Psoas muscle (tissue), 8 donors: ENCODE results near the gene PEX10. TPM values are rescaled to one million over a fixed set of nuclear protein-coding genes. Genes with fewer than 3 reads are reported as not detected.

Experiments used
- ATAC-seq, 4 donors: fragments of 200-7000 bp; cut with Tn5 transposase; one replicate each; pipeline ENCODE4 v1.9.1; 2020; ENCODE audit warnings: moderate library complexity in 3 of 4, mild to moderate bottlenecking in 2 of 4
- DNase-seq, 2 donors: peaks; one replicate each; pipeline ENCODE4 v3.0.0-alpha.2; 2020
- H3K27ac ChIP-seq: fragments of 200-600 bp; one replicate; pipeline ENCODE4 v1.8.0; 2022
- H3K27me3 ChIP-seq, 3 donors: fragments of 200-600 bp in 1 of 3; one replicate each; pipeline versions ENCODE4 v1.6.1 to v1.8.0; 2013 to 2022; ENCODE audit warnings: low read length in 2 of 3, mild to moderate bottlenecking in 2 of 3, moderate library complexity in 1 of 3; ENCODE audit not compliant: insufficient read depth in 3 of 3
- H3K36me3 ChIP-seq, 2 donors: fragments of 200-600 bp in 1 of 2; one replicate each; pipeline versions ENCODE4 v1.6.1 to v1.8.0; 2013 to 2022; ENCODE audit warnings: low read depth in 1 of 2, mild to moderate bottlenecking in 1 of 2, moderate library complexity in 1 of 2; ENCODE audit not compliant: insufficient read depth in 1 of 2
- H3K4me1 ChIP-seq: fragments of 200-600 bp; one replicate; pipeline ENCODE4 v1.8.0; 2022
- H3K4me3 ChIP-seq: fragments of 200-600 bp; one replicate; pipeline ENCODE4 v1.8.0; 2022; ENCODE audit warnings: mild to moderate bottlenecking
- H3K9me3 ChIP-seq: fragments of 200-600 bp; one replicate; pipeline ENCODE4 v1.8.0; 2022
- whole genome bisulfite sequencing, 3 donors: extraction: QIAGEN DNeasy Blood & Tissue Kit; methylation state at CpG; one replicate each; pipeline versions ENCODE4 v1.1.6 to v1.1.7; 2013; 5-methylcytosine and 5-hydroxymethylcytosine counted together
- intact Hi-C, 2 donors: fragments of 100-400 bp; cut with DNase I; formaldehyde crosslinking; loops; one replicate each; pipeline versions ENCODE4 v1.11.0 to v1.14.2; 2022
- polyA plus RNA-seq, 3 donors: library from polyadenylated mRNA; stranded (reverse); fragments of 200-250 nt; gene quantifications; one replicate each; pipeline ENCODE4 v1.2.3, GENCODE V29; 2013
- total RNA-seq, 4 donors: library from RNA; stranded (reverse); fragmentation: NEBNext Ultra II Directional in 2 of 4; extraction: Animal tissue kit (Norgen Biotek cat#: 25700) in 2 of 4; gene quantifications; one replicate each; pipeline versions ENCODE4 v1.2.1 to v1.2.4, GENCODE V29; 2021 to 2023
- TF ChIP-seq, protein P1 (sequence below): fragments of 200-600 bp; IDR thresholded peaks from one replicate; pipeline ENCODE4 v1.8.0; 2022; ENCODE audit warnings: antibody characterized with exemption
- donor health status: healthy with polysubstance abuse.
- donor health status: DM: no; HTN: no; CAD: no; lungs with moderate emphysema.
- donor health status: Bipolar disorder and iron deficiency.
- donor health status: healthy.
- donor health status: DM: yes; HTN: yes; CAD: no.
- donor health status: DM: no; HTN: no; CAD: no.
- donor health status: DM: no; HTN: no; CAD: no.
- donor health status: DM: yes; HTN: yes; CAD: no.

Gene PEX10
- total and polyA plus RNA-seq, 7 donors: 12.6 to 19.7 (median 16.2) TPM

GRCh38 chr1:2378441-2378851, 33.9 kb downstream of the PEX10 start:
- H3K36me3 ChIP-seq: no peaks in the 10 kb centered on the region
- ATAC-seq: no peak
- H3K27me3 ChIP-seq: no peaks in the 10 kb centered on the region
- no peak overlapping the region for H3K27ac ChIP-seq
- intact Hi-C loops: loop anchor here in 1 of 2 donors (5.0 kb wide), 1 partner anchor 51 kb away; no protein-coding TSS in a partner anchor
- no peaks in the 10 kb centered on the region for H3K9me3 ChIP-seq
- DNase-seq: peak in 1 of 2 donors; percentile 48
- 36 to 50% (median 46%) methylated on average over 24 of the region's 24 CpGs for WGBS, 3 donors
- no peaks in the 10 kb centered on the region for H3K4me1 ChIP-seq
- TF ChIP-seq, protein P1, sequence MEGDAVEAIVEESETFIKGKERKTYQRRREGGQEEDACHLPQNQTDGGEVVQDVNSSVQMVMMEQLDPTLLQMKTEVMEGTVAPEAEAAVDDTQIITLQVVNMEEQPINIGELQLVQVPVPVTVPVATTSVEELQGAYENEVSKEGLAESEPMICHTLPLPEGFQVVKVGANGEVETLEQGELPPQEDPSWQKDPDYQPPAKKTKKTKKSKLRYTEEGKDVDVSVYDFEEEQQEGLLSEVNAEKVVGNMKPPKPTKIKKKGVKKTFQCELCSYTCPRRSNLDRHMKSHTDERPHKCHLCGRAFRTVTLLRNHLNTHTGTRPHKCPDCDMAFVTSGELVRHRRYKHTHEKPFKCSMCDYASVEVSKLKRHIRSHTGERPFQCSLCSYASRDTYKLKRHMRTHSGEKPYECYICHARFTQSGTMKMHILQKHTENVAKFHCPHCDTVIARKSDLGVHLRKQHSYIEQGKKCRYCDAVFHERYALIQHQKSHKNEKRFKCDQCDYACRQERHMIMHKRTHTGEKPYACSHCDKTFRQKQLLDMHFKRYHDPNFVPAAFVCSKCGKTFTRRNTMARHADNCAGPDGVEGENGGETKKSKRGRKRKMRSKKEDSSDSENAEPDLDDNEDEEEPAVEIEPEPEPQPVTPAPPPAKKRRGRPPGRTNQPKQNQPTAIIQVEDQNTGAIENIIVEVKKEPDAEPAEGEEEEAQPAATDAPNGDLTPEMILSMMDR: no peak
- no peak overlapping the region for H3K4me3 ChIP-seq

GRCh38 chr1:2377751-2378440, 34.5 kb downstream of the PEX10 start:
- peak in 1 of 2 donors; percentile 32 for DNase-seq

GRCh38 chr1:2376931-2377672, 35.3 kb downstream of the PEX10 start:
- DNase-seq: peak in 1 of 2 donors; percentile 42
- no peak overlapping the region for H3K4me3 ChIP-seq
- no peak for ATAC-seq
- no peak overlapping the region for H3K27ac ChIP-seq
- TF ChIP-seq, protein P1: no peak
- no peaks in the 10 kb centered on the region for H3K9me3 ChIP-seq
- no peaks in the 10 kb centered on the region for H3K36me3 ChIP-seq
- no peaks in the 10 kb centered on the region for H3K27me3 ChIP-seq
- intact Hi-C loops: loop anchor here in 1 of 2 donors (5.0 kb wide), 1 partner anchor 50 kb away; no protein-coding TSS in a partner anchor
- 84 to 89% (median 87%) methylated on average over 25 of the region's 25 CpGs for WGBS, 3 donors
- H3K4me1 ChIP-seq: no peaks in the 10 kb centered on the region

More at GRCh38 chr1:2377751-2378440, 34.5 kb downstream of the PEX10 start:
- Histone ChIP-seq H3K36me3 (no peaks in the 10 kb centered on the region), H3K9me3 (no peaks in the 10 kb centered on the region), H3K4me3 (no peak overlapping the region), H3K4me1 (no peaks in the 10 kb centered on the region), H3K27ac (no peak overlapping the region), H3K27me3 (no peaks in the 10 kb centered on the region)
- ATAC-seq: no peak
- TF ChIP-seq, protein P1: no peak
- 78 to 86% (median 83%) methylated on average over 16 of the region's 16 CpGs for whole genome bisulfite sequencing, 3 donors
- intact Hi-C loops: loop anchor here in 1 of 2 donors (5.0 kb wide), 1 partner anchor 51 kb away; no protein-coding TSS in a partner anchor

DNA sequence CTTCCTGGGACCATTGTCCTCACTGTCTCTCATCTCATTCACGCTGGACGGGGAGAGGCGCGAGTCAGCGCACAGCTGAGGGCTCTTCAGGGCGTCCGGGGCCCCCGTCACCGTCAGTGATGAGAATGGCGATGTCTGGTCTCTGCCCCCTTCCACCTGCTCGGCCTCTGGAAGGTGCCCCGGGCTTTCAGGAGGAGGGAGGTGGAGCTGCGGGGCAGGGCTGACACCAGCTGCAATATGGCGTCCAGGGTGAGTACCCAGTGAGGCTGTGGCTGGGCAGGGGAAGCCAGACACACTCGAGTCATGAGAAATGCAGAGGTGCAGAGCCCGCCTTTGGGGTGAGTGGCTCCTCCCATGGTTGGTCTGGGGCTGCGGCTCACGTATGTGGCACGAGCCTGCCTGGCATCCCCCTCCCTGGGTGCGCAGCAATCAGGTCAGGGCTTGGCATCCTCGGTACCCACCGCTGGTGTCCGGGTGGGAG, 36.1 kb downstream of the PEX10 start:
- Histone ChIP-seq H3K27me3 (no peaks in the 10 kb centered on the region), H3K27ac (no peak overlapping the region), H3K4me1 (no peaks in the 10 kb centered on the region), H3K36me3 (no peaks in the 10 kb centered on the region), H3K4me3 (no peak overlapping the region), H3K9me3 (no peaks in the 10 kb centered on the region)
- TF ChIP-seq, protein P1: no peak
- 86 to 94% (median 88%) methylated on average over 23 of the region's 23 CpGs for WGBS, 3 donors
- intact Hi-C loops: loop anchor here in 1 of 2 donors (5.0 kb wide), 1 partner anchor 49 kb away; no protein-coding TSS in a partner anchor
- no peak for ATAC-seq
- DNase-seq: peak in 1 of 2 donors; percentile 45
